LNCaP clone FGC (cell line): ENCODE results near the gene MUC2.

Source experiments
- DNase-seq: peaks from one replicate; pipeline ENCODE4 v3.0.0-alpha.2; 2011; ENCODE audit warnings: low read depth
- H3K4me3 ChIP-seq: 2 replicates; pipeline ENCODE4 v1.5.1; 2011; ENCODE audit warnings: mild to moderate bottlenecking, low read depth, low read length, control low read depth
- TF ChIP-seq, protein P1 (sequence below): IDR thresholded peaks from 2 replicates; pipeline ENCODE4 v1.5.1; 2012; ENCODE audit warnings: mild to moderate bottlenecking; ENCODE audit not compliant: control insufficient read depth, insufficient read depth; ENCODE audit errors: extremely low read depth

MUC2 gene

DNA sequence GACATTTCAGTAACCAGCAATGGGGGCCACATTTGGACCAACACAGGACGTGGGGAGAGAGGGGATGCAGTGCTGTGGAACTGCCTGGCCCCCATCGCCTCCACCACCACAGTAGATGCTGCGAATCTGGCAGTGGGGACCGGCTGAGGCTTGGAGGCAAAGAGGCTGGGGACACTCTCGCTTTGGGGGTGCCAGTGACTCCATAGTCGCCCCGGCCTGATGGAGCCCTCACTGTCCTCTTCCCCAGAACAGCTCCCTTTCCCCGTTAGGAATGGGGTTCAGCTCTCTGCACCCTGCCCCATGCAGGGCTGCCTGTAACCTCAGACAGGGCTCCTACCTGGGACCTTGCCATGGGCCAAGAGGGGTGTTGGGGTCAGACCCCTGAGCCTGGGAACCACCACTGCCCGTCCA is 1.8 kb upstream of the MUC2 start:
- no peak overlapping the region for H3K4me3 ChIP-seq
- DNase-seq: no peak

DNA sequence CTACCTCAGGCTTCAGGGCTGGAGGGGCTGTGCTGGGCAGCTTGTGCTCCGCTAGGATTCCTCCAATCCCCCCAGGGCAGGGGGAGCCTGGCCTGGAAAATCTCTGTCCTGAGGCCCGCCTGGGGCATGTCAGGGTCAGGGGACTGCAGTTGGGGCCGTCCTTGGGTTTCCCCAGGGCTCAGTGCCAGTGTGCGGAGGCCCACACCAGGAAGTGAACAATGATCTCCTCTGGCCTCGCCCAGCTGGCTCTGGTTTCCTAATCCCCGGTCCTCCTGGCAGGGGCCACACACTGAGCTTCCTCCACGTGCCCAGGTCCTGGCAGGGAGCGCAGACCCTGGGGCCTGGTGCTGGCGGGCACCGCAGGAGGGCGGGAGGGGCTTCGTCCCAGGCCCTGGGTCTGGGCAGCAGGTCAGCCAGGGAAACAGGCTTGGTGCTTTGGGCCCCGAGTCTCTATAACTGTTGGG is 1.4 kb upstream of the MUC2 start:
- peak; percentile 51 for DNase-seq
- TF ChIP-seq, protein P1, sequence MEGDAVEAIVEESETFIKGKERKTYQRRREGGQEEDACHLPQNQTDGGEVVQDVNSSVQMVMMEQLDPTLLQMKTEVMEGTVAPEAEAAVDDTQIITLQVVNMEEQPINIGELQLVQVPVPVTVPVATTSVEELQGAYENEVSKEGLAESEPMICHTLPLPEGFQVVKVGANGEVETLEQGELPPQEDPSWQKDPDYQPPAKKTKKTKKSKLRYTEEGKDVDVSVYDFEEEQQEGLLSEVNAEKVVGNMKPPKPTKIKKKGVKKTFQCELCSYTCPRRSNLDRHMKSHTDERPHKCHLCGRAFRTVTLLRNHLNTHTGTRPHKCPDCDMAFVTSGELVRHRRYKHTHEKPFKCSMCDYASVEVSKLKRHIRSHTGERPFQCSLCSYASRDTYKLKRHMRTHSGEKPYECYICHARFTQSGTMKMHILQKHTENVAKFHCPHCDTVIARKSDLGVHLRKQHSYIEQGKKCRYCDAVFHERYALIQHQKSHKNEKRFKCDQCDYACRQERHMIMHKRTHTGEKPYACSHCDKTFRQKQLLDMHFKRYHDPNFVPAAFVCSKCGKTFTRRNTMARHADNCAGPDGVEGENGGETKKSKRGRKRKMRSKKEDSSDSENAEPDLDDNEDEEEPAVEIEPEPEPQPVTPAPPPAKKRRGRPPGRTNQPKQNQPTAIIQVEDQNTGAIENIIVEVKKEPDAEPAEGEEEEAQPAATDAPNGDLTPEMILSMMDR: no peak
- H3K4me3 ChIP-seq: no peak overlapping the region

More for the DNA sequence above, 1.8 kb upstream of the MUC2 start:
- TF ChIP-seq, protein P1: no peak

DNA sequence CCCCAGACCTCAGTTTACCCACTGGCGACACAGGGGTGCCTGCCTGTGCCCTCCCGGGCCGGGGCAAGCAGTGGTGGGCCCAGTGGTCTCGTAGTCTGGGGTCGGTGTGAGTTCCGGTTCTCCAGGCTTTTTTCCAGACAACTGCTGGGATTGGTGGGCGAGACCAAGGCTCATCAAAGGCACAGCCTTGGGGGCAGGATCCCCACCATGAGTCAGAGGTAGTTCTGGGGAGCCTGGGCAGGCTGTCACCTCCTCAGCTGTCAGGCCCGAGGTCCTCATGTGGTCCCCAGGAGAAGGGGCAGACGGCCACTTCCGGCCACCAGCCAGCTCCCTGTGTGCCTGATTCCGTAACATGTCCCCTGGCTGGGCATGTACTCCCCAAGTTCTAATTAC is 827 bp upstream of the MUC2 start:
- H3K4me3 ChIP-seq: no peak overlapping the region
- TF ChIP-seq, protein P1: no peak
- DNase-seq: no peak

DNA sequence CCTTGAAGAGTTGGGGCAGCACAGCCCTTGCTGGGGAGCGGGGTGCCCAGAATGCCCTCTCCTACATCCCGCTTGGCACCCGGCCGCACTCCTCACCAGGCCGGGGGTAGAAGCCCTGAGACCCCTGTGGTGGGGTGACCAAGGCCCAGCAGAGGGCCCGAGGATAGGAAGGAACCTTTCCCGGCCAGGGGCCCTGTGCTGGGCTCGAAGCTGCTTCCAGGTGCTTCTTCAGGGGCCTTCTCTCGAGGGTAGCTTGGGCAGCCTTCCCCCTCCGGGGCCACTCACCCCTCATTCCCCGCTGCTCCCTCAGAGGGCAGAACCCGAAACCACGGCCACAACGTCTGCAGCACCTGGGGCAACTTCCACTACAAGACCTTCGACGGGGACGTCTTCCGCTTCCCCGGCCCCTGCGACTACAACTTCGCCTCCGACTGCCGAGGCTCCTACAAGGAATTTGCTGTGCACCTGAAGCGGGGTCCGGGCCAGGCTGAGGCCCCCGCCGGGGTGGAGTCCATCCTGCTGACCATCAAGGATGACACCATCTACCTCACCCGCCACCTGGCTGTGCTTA is 752 bp downstream of the MUC2 start:
- TF ChIP-seq, protein P1: no peak
- no peak overlapping the region for H3K4me3 ChIP-seq
- no peak for DNase-seq

DNA sequence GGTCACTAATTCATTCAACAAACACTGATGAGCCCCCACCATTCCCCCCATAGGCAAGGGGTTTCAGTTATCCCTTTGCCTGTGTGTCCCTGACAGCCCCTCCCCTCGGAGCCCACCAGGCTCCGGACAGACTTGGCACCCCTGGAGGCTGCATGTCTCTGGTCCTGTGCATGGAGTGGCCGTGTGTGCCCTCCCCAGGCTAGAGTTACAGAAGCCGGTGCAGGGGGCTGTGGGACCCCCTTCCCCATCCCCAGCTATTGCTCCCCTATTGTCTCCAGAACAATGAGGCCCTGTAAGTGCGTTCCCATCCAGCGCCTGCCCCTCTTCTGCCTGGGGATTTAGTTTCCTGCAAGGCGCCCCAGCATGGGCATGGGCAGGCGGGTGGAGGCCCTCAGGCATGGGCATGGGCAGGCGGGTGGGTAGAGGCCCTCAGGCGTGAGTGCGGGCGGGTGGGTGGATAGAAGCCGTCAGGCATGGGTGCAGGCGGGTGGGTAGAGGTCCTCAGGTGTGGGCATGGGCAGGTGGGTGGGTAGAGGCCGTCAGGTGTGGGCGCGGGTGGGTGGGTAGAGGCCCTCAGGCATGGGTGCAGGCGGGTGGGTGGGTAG is 1.5 kb downstream of the MUC2 start:
- no peak overlapping the region for H3K4me3 ChIP-seq
- TF ChIP-seq, protein P1: no peak
- no peak for DNase-seq

DNA sequence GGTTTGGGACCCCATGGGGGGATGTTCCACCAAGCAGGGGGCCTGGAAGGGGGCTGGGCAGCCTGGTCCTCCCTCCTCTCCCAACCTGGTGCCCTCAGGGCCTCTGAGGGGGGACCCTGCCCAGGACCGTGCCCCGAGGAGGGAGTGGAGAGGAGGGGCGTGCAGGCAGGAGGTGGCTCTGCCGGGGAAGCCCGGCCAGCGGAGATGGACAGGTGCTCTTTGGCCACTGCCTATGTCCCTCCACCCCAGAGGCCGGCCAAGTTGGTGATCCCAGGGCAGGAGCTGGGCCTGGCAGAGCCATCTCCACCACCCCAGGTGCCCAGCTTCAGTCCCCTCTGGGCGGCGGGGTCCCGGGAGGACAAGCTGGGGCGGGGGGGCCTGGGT is 2.4 kb downstream of the MUC2 start:
- DNase-seq: no peak
- TF ChIP-seq, protein P1: no peak
- no peak overlapping the region for H3K4me3 ChIP-seq
